Vagina (tissue), 2 donors: Measurements from ENCODE around the gene NAGS. TPM values are rescaled to one million over a fixed set of nuclear protein-coding genes. Genes with fewer than 3 reads are reported as not detected.

Experiments used
- DNase-seq, 2 donors: peaks; one replicate each; pipeline ENCODE4 v3.0.0-alpha.2; 2017; ENCODE audit errors: extremely low spot score in 2 of 2
- H3K27ac ChIP-seq: fragments of 200-600 bp; sonication (generic); one replicate; pipeline ENCODE4 v1.5.1; 2019
- H3K27me3 ChIP-seq: fragments of 200-600 bp; sonication (generic); one replicate; pipeline ENCODE4 v1.5.1; 2019
- H3K36me3 ChIP-seq, 2 donors: fragments of 200-600 bp; sonication (generic); one replicate each; pipeline ENCODE4 v1.5.1; 2017 to 2019
- H3K4me1 ChIP-seq: fragments of 200-600 bp; sonication (generic); one replicate; pipeline ENCODE4 v1.5.1; 2019
- H3K4me3 ChIP-seq, 2 donors: fragments of 200-600 bp; sonication (generic); 1 replicate in 1 of 2; 2 replicates in 1 of 2; pipeline ENCODE4 v1.5.1; 2016 to 2019
- H3K9me3 ChIP-seq: fragments of 200-600 bp; sonication (generic); one replicate; pipeline ENCODE4 v1.5.1; 2019
- POLR2A ChIP-seq, 2 donors: fragments of 450-650 bp; IDR thresholded peaks; one replicate each; pipeline ENCODE4 v1.6.1; 2017; ENCODE audit warnings: antibody characterized with exemption in 2 of 2, mild to moderate bottlenecking in 2 of 2, moderate library complexity in 2 of 2
- POLR2AphosphoS5 ChIP-seq, 2 donors: sonication (generic); formaldehyde crosslinking; IDR thresholded peaks; one replicate each; pipeline ENCODE4 v1.9.0; 2017; ENCODE audit warnings: antibody characterized with exemption in 2 of 2, mild to moderate bottlenecking in 2 of 2, low read depth in 1 of 2; ENCODE audit not compliant: insufficient read depth in 1 of 2
- intact Hi-C: fragments of 100-400 bp; cut with DNase I; formaldehyde crosslinking; loops from one replicate; pipeline ENCODE4 v1.15.1; 2023
- total RNA-seq: library from RNA; depleted of rRNA; stranded (reverse); fragments of >200 nt; gene quantifications from one replicate; pipeline ENCODE4 v1.2.3, GENCODE V29; 2016
- TF ChIP-seq, protein P1 (sequence below), 3 experiments: fragments of 450-650 bp in 2 of 3; fragments of 200-600 bp in 1 of 3; sonication (generic) in 1 of 3; IDR thresholded peaks; one replicate each; pipeline ENCODE4 v1.5.1; 2017 to 2019; ENCODE audit warnings: antibody characterized with exemption in 3 of 3, mild to moderate bottlenecking in 2 of 3, moderate library complexity in 2 of 3

The NAGS gene
- total RNA-seq, 1 donor from 2014 or later: 4.9 TPM

DNA sequence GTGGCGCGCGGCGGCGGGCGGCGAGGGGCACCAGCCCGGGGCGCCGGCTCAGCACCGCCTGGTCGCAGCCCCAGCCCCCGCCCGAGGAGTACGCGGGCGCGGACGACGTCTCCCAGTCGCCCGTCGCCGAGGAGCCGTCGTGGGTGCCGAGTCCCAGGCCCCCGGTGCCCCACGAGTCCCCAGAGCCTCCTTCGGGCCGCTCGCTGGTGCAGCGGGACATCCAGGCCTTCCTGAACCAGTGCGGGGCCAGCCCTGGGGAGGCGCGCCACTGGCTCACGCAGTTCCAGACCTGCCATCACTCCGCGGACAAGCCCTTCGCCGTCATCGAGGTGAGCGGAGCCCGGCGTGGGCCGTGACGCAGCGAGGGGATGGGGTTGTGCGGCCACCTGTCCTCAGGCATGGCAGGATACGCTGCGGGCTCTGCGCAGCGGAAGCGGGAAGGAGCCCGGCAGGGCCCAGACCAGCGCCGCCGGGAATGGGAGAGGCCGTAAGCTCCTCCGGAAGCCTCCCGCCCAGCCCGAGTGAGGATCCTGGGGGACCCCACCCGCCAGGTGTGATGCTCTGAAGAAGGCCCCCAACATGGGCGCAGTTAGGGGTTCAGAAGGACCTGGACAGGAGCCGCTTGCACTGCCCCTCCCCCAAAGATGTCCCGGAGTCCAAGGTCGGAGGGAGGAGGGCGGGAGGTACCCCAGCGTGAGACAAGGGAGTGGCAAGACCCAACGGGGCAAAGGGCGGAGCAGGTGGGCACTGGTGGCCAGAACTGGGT, 522 bp downstream of the NAGS start:
- no peak for DNase-seq
- no peaks in the 10 kb centered on the region for H3K9me3 ChIP-seq
- peaks cover 41% of the 10 kb centered on the region for H3K4me1 ChIP-seq
- no peak overlapping the region for H3K27ac ChIP-seq
- H3K36me3 ChIP-seq: no peaks in the 10 kb centered on the region
- no peaks in the 10 kb centered on the region for H3K27me3 ChIP-seq
- TF ChIP-seq, protein P1, sequence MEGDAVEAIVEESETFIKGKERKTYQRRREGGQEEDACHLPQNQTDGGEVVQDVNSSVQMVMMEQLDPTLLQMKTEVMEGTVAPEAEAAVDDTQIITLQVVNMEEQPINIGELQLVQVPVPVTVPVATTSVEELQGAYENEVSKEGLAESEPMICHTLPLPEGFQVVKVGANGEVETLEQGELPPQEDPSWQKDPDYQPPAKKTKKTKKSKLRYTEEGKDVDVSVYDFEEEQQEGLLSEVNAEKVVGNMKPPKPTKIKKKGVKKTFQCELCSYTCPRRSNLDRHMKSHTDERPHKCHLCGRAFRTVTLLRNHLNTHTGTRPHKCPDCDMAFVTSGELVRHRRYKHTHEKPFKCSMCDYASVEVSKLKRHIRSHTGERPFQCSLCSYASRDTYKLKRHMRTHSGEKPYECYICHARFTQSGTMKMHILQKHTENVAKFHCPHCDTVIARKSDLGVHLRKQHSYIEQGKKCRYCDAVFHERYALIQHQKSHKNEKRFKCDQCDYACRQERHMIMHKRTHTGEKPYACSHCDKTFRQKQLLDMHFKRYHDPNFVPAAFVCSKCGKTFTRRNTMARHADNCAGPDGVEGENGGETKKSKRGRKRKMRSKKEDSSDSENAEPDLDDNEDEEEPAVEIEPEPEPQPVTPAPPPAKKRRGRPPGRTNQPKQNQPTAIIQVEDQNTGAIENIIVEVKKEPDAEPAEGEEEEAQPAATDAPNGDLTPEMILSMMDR (IDR thresholded peaks at IDR 0.05): no peak
- peak in 1 of 2 donors; percentile 10 for TF ChIP-seq POLR2AphosphoS5 (IDR thresholded peaks at IDR 0.05; ENCODE audit: insufficient read depth in 1 of 2, low read depth in 1 of 2)
- no peak for TF ChIP-seq POLR2A (IDR thresholded peaks at IDR 0.05)
- intact Hi-C loops: no loop called here
- peak overlapping the region; percentile 64 to 83 for H3K4me3 ChIP-seq

DNA sequence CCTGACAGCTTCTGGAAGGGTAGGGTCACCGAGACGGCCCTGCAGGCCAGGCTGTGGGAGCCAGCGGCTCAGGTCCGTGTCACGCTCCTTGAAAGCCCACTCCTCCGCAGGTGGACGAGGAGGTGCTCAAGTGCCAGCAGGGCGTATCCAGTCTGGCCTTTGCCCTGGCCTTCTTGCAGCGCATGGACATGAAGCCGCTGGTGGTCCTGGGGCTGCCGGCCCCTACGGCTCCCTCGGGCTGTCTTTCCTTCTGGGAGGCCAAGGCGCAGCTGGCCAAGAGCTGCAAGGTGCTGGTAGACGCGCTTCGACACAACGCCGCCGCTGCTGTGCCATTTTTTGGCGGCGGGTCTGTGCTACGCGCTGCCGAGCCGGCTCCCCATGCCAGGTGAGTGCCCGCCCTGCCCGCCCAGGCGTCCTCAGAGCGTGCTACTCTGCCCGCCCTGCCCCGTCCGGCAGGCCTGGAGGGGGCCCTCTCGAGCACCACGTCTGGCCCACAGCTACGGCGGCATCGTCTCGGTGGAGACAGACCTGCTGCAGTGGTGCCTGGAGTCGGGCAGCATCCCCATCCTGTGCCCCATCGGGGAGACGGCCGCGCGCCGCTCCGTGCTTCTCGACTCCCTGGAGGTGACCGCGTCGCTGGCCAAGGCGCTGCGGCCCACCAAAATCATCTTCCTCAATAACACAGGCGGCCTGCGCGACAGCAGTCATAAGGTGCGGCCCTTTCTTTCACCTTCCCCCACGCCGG, 1.3 kb downstream of the NAGS start:
- TF ChIP-seq POLR2A (IDR thresholded peaks at IDR 0.05) (no peak), POLR2AphosphoS5 (IDR thresholded peaks at IDR 0.05; ENCODE audit: insufficient read depth in 1 of 2, low read depth in 1 of 2) (no peak)
- TF ChIP-seq, protein P1 (IDR thresholded peaks at IDR 0.05): no peak
- peaks cover 41% of the 10 kb centered on the region for H3K4me1 ChIP-seq
- H3K9me3 ChIP-seq: no peaks in the 10 kb centered on the region
- H3K27me3 ChIP-seq: no peaks in the 10 kb centered on the region
- H3K4me3 ChIP-seq: peak overlapping the region; percentile 64 to 83
- intact Hi-C loops: no loop called here
- no peaks in the 10 kb centered on the region for H3K36me3 ChIP-seq
- peak overlapping the region; percentile 66 for H3K27ac ChIP-seq
- DNase-seq: no peak

DNA sequence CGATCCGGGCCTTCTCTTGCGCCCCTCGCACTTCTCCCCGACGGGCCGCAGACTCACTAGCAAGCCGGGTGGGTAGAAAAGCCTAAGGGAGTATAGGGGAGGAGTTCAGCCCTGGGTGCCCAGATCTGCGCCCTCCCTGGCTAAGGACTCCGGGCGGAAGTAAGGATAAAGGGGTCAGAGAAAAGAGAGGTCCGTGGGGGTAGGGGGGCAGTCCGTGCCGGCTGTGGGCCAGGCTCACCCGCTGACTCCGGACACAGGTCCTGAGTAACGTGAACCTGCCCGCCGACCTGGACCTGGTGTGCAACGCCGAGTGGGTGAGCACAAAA, 1.8 kb downstream of the NAGS start:
- no peaks in the 10 kb centered on the region for H3K27me3 ChIP-seq
- no peaks in the 10 kb centered on the region for H3K36me3 ChIP-seq
- H3K4me1 ChIP-seq: peaks cover 42% of the 10 kb centered on the region
- peak overlapping the region; percentile 66 for H3K27ac ChIP-seq
- no peak for DNase-seq
- H3K9me3 ChIP-seq: no peaks in the 10 kb centered on the region
- intact Hi-C loops: no loop called here
- TF ChIP-seq POLR2A (IDR thresholded peaks at IDR 0.05): no peak
- no peak for TF ChIP-seq POLR2AphosphoS5 (IDR thresholded peaks at IDR 0.05; ENCODE audit: insufficient read depth in 1 of 2, low read depth in 1 of 2)
- TF ChIP-seq, protein P1 (IDR thresholded peaks at IDR 0.05): no peak
- H3K4me3 ChIP-seq: peak overlapping the region; percentile 64 to 83

DNA sequence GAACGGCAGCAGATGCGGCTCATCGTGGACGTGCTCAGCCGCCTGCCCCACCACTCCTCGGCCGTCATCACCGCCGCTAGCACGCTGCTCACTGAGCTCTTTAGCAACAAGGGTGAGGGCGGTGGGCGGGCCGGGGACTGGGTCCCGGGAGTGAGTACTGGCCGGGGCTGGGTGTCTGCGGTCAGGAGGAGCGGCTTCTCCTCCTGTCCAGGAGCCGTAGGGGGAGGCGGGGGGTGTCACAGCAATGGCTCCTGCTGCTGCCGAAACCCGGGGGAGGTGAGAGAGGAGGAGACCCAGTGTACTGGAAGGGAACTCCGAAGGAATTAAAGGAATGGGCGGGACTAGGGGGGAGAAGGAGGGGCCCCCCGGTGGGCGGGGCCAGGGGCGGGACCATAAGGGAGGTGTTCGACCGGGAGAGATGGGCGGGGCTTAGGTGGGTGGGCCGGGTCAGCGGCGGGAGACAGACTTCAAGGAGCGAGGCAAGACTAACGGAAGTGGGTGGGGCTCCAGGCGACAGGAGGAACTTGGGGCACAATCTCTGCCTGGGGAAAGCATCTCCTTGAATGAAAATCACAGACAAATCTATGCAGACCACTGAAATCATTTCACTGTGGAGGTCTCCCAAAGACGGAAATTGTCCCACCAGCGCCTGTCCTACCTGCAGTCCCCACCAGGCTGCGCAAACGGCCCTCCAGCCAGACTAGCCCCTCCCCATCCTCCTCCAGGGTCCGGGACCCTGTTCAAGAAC, 2.4 kb downstream of the NAGS start:
- peak in 1 of 2 donors; percentile 98 for DNase-seq
- H3K27me3 ChIP-seq: no peaks in the 10 kb centered on the region
- H3K4me1 ChIP-seq: peaks cover 47% of the 10 kb centered on the region
- peak overlapping the region; percentile 66 for H3K27ac ChIP-seq
- H3K9me3 ChIP-seq: no peaks in the 10 kb centered on the region
- TF ChIP-seq, protein P1 (IDR thresholded peaks at IDR 0.05): peak in 1 of 3 experiments; percentile 33
- TF ChIP-seq POLR2A (IDR thresholded peaks at IDR 0.05) (no peak), POLR2AphosphoS5 (IDR thresholded peaks at IDR 0.05; ENCODE audit: insufficient read depth in 1 of 2, low read depth in 1 of 2) (peak in 1 of 2 donors; percentile 91)
- H3K4me3 ChIP-seq: peak overlapping the region; percentile 64 to 83
- no peaks in the 10 kb centered on the region for H3K36me3 ChIP-seq
- intact Hi-C loops: no loop called here
